ENCODE measurements around the gene ACP4. TPM values are rescaled to one million over a fixed set of nuclear protein-coding genes. Genes with fewer than 3 reads are reported as not detected.

The ACP4 gene
- total RNA-seq, 3 donors from 2014 or later: not detected

DNA sequence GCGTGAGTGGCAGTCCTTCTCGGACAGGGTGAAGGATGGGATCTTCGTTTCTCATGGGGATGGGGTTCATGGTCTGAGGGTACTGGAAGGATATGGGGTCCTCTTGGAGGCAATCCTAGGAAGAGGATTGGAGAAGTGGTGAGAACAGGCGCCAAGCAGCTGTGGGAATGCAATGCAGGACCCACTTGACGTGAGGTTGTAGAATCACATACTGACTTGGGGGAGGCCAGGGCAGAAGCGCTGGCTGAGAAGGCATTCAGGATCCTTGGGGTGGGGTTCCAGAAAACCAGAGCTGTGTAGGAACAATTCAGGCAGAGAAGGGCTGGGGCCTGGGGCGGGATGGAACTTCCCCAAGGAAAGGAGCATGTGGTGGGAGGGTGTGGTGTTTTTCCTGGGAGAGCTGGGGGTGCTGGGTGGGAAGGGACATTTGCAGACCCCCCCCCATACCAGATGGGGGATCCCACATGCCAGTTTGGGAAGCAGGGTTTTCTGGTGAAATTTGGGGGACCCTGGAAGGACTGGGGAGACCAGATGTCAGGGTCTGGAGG lies 32.5 kb downstream of the ACP4 start:
- Histone ChIP-seq H3K9me3 (no peaks in the 10 kb centered on the region), H3K4me1 (ENCODE audit: low read depth) (peaks cover 24% of the 10 kb centered on the region), H3K4me3 (no peak overlapping the region), H3K36me3 (ENCODE audit: low read depth) (no peaks in the 10 kb centered on the region)
- DNase-seq: no peak
- intact Hi-C loops (cut with DNase I, micrococcal nuclease): no loop called here
- ATAC-seq: no peak
- TF ChIP-seq, protein P1, sequence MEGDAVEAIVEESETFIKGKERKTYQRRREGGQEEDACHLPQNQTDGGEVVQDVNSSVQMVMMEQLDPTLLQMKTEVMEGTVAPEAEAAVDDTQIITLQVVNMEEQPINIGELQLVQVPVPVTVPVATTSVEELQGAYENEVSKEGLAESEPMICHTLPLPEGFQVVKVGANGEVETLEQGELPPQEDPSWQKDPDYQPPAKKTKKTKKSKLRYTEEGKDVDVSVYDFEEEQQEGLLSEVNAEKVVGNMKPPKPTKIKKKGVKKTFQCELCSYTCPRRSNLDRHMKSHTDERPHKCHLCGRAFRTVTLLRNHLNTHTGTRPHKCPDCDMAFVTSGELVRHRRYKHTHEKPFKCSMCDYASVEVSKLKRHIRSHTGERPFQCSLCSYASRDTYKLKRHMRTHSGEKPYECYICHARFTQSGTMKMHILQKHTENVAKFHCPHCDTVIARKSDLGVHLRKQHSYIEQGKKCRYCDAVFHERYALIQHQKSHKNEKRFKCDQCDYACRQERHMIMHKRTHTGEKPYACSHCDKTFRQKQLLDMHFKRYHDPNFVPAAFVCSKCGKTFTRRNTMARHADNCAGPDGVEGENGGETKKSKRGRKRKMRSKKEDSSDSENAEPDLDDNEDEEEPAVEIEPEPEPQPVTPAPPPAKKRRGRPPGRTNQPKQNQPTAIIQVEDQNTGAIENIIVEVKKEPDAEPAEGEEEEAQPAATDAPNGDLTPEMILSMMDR (IDR thresholded peaks at IDR 0.05): no peak

DNA sequence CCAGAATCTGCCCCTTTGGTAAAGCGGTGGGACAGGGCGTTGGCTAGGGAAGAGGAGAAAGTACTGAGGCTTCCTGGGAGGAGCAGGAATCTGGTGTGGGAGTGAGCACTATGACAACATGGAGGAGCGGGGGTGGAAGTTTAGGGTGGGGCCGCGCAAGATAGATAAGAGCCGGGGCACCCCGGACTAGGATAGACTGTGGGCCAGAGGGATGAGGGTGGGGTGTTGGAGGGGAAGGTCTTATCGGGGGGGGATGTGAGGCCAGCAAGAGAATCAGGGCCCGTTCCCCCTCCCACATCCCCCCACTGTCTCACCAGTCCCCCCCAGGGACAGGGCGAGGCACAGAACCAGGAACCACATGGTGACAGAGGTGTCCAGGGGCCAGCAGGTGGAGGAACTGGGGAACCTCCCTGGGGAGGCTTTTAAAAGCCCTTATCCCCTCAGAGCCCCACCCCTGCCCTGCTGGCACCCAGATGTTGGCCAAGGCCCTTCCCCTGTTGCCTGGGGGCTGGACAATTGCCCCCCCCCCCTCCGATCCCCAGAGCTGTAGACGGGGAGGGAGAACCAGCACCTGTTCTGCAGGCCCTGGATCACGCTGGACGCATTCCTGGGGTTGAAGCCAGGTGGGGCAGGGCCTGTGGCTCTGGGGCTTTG lies 33.3 kb downstream of the ACP4 start, which contains the start of gene KLK1:
KLK1 (minus strand) TSS at position 399 of the 654 bp plus-strand sequence; CDS start at position 360, 39 bp downstream.
- TF ChIP-seq, protein P1 (IDR thresholded peaks at IDR 0.05): no peak
- Histone ChIP-seq H3K4me3 (no peak within 1 kb of the TSS), H3K9me3 (no peaks in the 10 kb centered on the region), H3K36me3 (ENCODE audit: low read depth) (no peaks in the 10 kb centered on the region), H3K4me1 (ENCODE audit: low read depth) (peaks cover 24% of the 10 kb centered on the region)
- DNase-seq (peak; percentile 80 to 85 (median 80)), ATAC-seq (peak; percentile 74)
- intact Hi-C loops (cut with DNase I, micrococcal nuclease): no loop called here

GRCh38 chr19:50826492-50827240 lies 36.5 kb downstream of the ACP4 start:
- peaks cover 8% of the 10 kb centered on the region for H3K4me1 ChIP-seq (ENCODE audit: low read depth)
- intact Hi-C loops (cut with DNase I, micrococcal nuclease): no loop called here

GRCh38 chr19:50827476-50827875 lies 37.3 kb downstream of the ACP4 start:
- TF ChIP-seq, protein P1 (IDR thresholded peaks at IDR 0.05): no peak
- intact Hi-C loops (cut with DNase I, micrococcal nuclease): no loop called here
- DNase-seq (no peak), ATAC-seq (no peak)
- Histone ChIP-seq H3K9me3 (no peaks in the 10 kb centered on the region), H3K4me1 (ENCODE audit: low read depth) (peaks cover 5% of the 10 kb centered on the region), H3K36me3 (ENCODE audit: low read depth) (no peaks in the 10 kb centered on the region), H3K4me3 (no peak overlapping the region)

More at GRCh38 chr19:50826492-50827240, 36.5 kb downstream of the ACP4 start:
- ATAC-seq (no peak), DNase-seq (no peak)
- Histone ChIP-seq H3K9me3 (no peaks in the 10 kb centered on the region), H3K36me3 (ENCODE audit: low read depth) (no peaks in the 10 kb centered on the region), H3K4me3 (no peak overlapping the region)
- TF ChIP-seq, protein P1 (IDR thresholded peaks at IDR 0.05): no peak

GRCh38 chr19:50829801-50830200 lies 39.6 kb downstream of the ACP4 start:
- no peak for DNase-seq
- TF ChIP-seq, protein P1 (IDR thresholded peaks at IDR 0.05): no peak
- intact Hi-C loops (cut with DNase I, micrococcal nuclease): no loop called here
- Histone ChIP-seq H3K4me1 (ENCODE audit: low read depth) (no peaks in the 10 kb centered on the region), H3K9me3 (no peaks in the 10 kb centered on the region), H3K4me3 (no peak overlapping the region), H3K36me3 (ENCODE audit: low read depth) (no peaks in the 10 kb centered on the region)
- ATAC-seq: peak; percentile 24
